T-cell (primary cell): ENCODE results near the gene TNS1. TPM values are rescaled to one million over a fixed set of nuclear protein-coding genes. Genes with fewer than 3 reads are reported as not detected.

ENCODE experiments used
- ATAC-seq, 4 experiments: fragments of 200-7000 bp in 3 of 4; fragments of 150-1000 bp in 1 of 4; cut with Tn5 transposase; replicated peaks in 1 of 4; 1 replicate in 3 of 4; 2 replicates in 1 of 4; pipeline ENCODE4 v1.10.0; 2021; ENCODE audit warnings: moderate library complexity in 3 of 4, mild to moderate bottlenecking in 2 of 4, moderate number of reproducible peaks in 1 of 4
- CTCF ChIA-PET, 2 donors: fragments of 300-600 bp; sonication (Branson Sonifier 250); formaldehyde crosslinking; loops; one replicate each; lab custom pipeline; 2022; ENCODE audit warnings: antibody characterized with exemption in 2 of 2; lab: Charles Lee
- POLR2A ChIA-PET, 2 donors: fragments of 300-600 bp; sonication (Branson Sonifier 250); formaldehyde crosslinking; loops; one replicate each; lab custom pipeline; 2022; ENCODE audit warnings: antibody characterized with exemption in 2 of 2; lab: Charles Lee
- DNase-seq, 35 experiments: peaks; one replicate each; pipeline versions ENCODE4 v3.0.0 to v3.0.0-alpha.2; 2013 to 2023
- H3K27ac ChIP-seq: one replicate; pipeline ENCODE4 v1.5.1; 2013; ENCODE audit warnings: low read length
- H3K27me3 ChIP-seq, 2 experiments: replicated peaks in 1 of 2; 1 replicate in 1 of 2; 2 replicates in 1 of 2; pipeline versions ENCODE4 v1.6.1 to v1.7.0; 2013; ENCODE audit warnings: low read length in 1 of 2, mixed read lengths in 1 of 2; ENCODE audit not compliant: control insufficient read depth in 2 of 2, insufficient read depth in 2 of 2; ENCODE audit errors: extremely low read depth in 1 of 2
- H3K36me3 ChIP-seq, 2 donors: 1 replicate in 1 of 2; 2 replicates in 1 of 2; pipeline versions ENCODE4 v1.6.1 to v1.7.0; 2013; ENCODE audit warnings: low read length in 1 of 2; ENCODE audit not compliant: control insufficient read depth in 2 of 2, insufficient read depth in 1 of 2; ENCODE audit errors: extremely low read depth in 1 of 2
- H3K4me1 ChIP-seq, 2 experiments: 1 replicate in 1 of 2; 2 replicates in 1 of 2; pipeline versions ENCODE4 v1.6.1 to v1.7.0; 2013; ENCODE audit warnings: low read length in 2 of 2, mixed read lengths in 1 of 2; ENCODE audit not compliant: insufficient read depth in 2 of 2, control insufficient read depth in 1 of 2; ENCODE audit errors: extremely low read depth in 1 of 2
- H3K4me3 ChIP-seq, 2 donors: 1 replicate in 1 of 2; 2 replicates in 1 of 2; pipeline versions ENCODE4 v1.5.1 to v1.7.0; 2013; ENCODE audit warnings: mild to moderate bottlenecking in 2 of 2, low read length in 1 of 2, moderate library complexity in 1 of 2; ENCODE audit not compliant: control insufficient read depth in 1 of 2; ENCODE audit errors: extremely low read depth in 1 of 2
- H3K9me3 ChIP-seq: 2 replicates; pipeline ENCODE4 v1.7.0; 2013
- H3K27ac Mint-ChIP-seq, 2 donors: one replicate each; pipeline ENCODE4 v1.8.0; 2020 to 2021; ENCODE audit warnings: mild to moderate bottlenecking in 2 of 2, mixed read lengths in 2 of 2
- H3K27me3 Mint-ChIP-seq, 2 donors: one replicate each; pipeline ENCODE4 v1.8.0; 2021 to 2022; ENCODE audit warnings: mixed read lengths in 2 of 2
- H3K36me3 Mint-ChIP-seq: one replicate; pipeline ENCODE4 v1.8.0; 2021; ENCODE audit warnings: mixed read lengths
- H3K4me1 Mint-ChIP-seq, 3 donors: one replicate each; pipeline ENCODE4 v1.8.0; 2020 to 2022; ENCODE audit warnings: mixed read lengths in 3 of 3, mild to moderate bottlenecking in 1 of 3
- H3K4me3 Mint-ChIP-seq, 3 donors: one replicate each; pipeline ENCODE4 v1.8.0; 2020 to 2022; ENCODE audit warnings: mild to moderate bottlenecking in 3 of 3, mixed read lengths in 3 of 3, moderate library complexity in 3 of 3
- H3K9me3 Mint-ChIP-seq, 3 donors: one replicate each; pipeline ENCODE4 v1.8.0; 2020 to 2022; ENCODE audit warnings: mixed read lengths in 3 of 3
- WGBS: methylation state at CpG from one replicate; pipeline ENCODE4 v1.1.5; 2013; ENCODE audit warnings: missing lambda C conversion rate; ENCODE audit not compliant: insufficient coverage; 5-methylcytosine and 5-hydroxymethylcytosine counted together
- total RNA-seq, 35 experiments: library from RNA in 6 of 35; stranded (reverse) in 6 of 35; fragments of 120-200 nt in 1 of 35; gene quantifications; one replicate each; pipeline versions ENCODE4 v1.2.1 to v1.2.4 and lab custom pipeline; 2013 to 2026

Gene TNS1
- total RNA-seq, 5 donors from 2014 or later (not counting 1 experiment from before 2014, with no cell fraction given): 0.28 to 2.1 (median 1.3) TPM

GRCh38 chr2:217931846-217932560 is 70.8 kb downstream of the TNS1 start:
- Mint-ChIP-seq H3K36me3 (no peaks in the 10 kb centered on the region), H3K4me1 (no peaks in the 10 kb centered on the region), H3K27ac (no peak overlapping the region), H3K27me3 (peaks cover 9 to 14% of the 10 kb centered on the region in 2 donors), H3K9me3 (no peaks in the 10 kb centered on the region), H3K4me3 (no peak overlapping the region)
- no peak for DNase-seq
- H3K36me3 ChIP-seq: no peaks in the 10 kb centered on the region
- H3K27ac ChIP-seq: no peak overlapping the region
- no peak for ATAC-seq
- H3K4me1 ChIP-seq: no peaks in the 10 kb centered on the region
- peaks cover 0 to 24% of the 10 kb centered on the region in 2 experiments for H3K27me3 ChIP-seq
- CTCF ChIA-PET: no interaction called here
- POLR2A ChIA-PET: no interaction called here
- no peaks in the 10 kb centered on the region for H3K9me3 ChIP-seq
- 66% methylated on average over 3 of the region's 6 CpGs for WGBS
- H3K4me3 ChIP-seq: no peak overlapping the region

- no peak overlapping the region for H3K27ac Mint-ChIP-seq
- 16% methylated on average over 4 of the region's 11 CpGs for WGBS
- no peak overlapping the region for H3K27ac ChIP-seq
- no peaks in the 10 kb centered on the region for H3K4me1 ChIP-seq
- no peaks in the 10 kb centered on the region for H3K9me3 Mint-ChIP-seq
- H3K4me3 Mint-ChIP-seq: no peak overlapping the region
- H3K36me3 Mint-ChIP-seq: no peaks in the 10 kb centered on the region
- H3K4me3 ChIP-seq: no peak overlapping the region
- ChIA-PET CTCF (no interaction called here), POLR2A (no interaction called here)
- H3K4me1 Mint-ChIP-seq: no peaks in the 10 kb centered on the region
- ATAC-seq (no peak), DNase-seq (no peak)
- no peaks in the 10 kb centered on the region for H3K9me3 ChIP-seq
- peaks cover 9 to 14% of the 10 kb centered on the region in 2 donors for H3K27me3 Mint-ChIP-seq
- H3K36me3 ChIP-seq: no peaks in the 10 kb centered on the region
- H3K27me3 ChIP-seq: peaks cover 0 to 24% of the 10 kb centered on the region in 2 experiments
Observed at GRCh38 chr2:217930761-217931563, 71.8 kb downstream of the TNS1 start.

GRCh38 chr2:217929757-217930707 is 72.8 kb downstream of the TNS1 start:
- Histone ChIP-seq H3K4me1 (no peaks in the 10 kb centered on the region), H3K27me3 (peaks cover 0 to 22% of the 10 kb centered on the region in 2 experiments), H3K9me3 (no peaks in the 10 kb centered on the region), H3K36me3 (no peaks in the 10 kb centered on the region), H3K27ac (no peak overlapping the region), H3K4me3 (no peak overlapping the region)
- ChIA-PET CTCF (no interaction called here), POLR2A (interaction anchor here in 1 of 2 donors (0.6 kb wide), 1 partner anchor 1403 kb away, joined by 3 read pairs; no protein-coding TSS in a partner anchor)
- peaks cover 9 to 14% of the 10 kb centered on the region in 2 donors for H3K27me3 Mint-ChIP-seq
- no peaks in the 10 kb centered on the region for H3K4me1 Mint-ChIP-seq
- ATAC-seq (no peak), DNase-seq (no peak)
- H3K27ac Mint-ChIP-seq: no peak overlapping the region
- no peaks in the 10 kb centered on the region for H3K36me3 Mint-ChIP-seq
- WGBS: 87% methylated on average over 8 of the region's 14 CpGs
- H3K9me3 Mint-ChIP-seq: no peaks in the 10 kb centered on the region
- no peak overlapping the region for H3K4me3 Mint-ChIP-seq

GRCh38 chr2:217929272-217929671 is 73.5 kb downstream of the TNS1 start:
- ChIA-PET POLR2A (no interaction called here), CTCF (no interaction called here)
- ATAC-seq (no peak), DNase-seq (no peak)
- Mint-ChIP-seq H3K4me1 (no peaks in the 10 kb centered on the region), H3K36me3 (no peaks in the 10 kb centered on the region), H3K27ac (no peak overlapping the region), H3K4me3 (no peak overlapping the region), H3K9me3 (no peaks in the 10 kb centered on the region), H3K27me3 (peaks cover 9 to 14% of the 10 kb centered on the region in 2 donors)
- Histone ChIP-seq H3K36me3 (no peaks in the 10 kb centered on the region), H3K4me3 (no peak overlapping the region), H3K4me1 (no peaks in the 10 kb centered on the region), H3K9me3 (no peaks in the 10 kb centered on the region), H3K27ac (no peak overlapping the region), H3K27me3 (peaks cover 0 to 17% of the 10 kb centered on the region in 2 experiments)
- 90% methylated on average over 4 of the region's 8 CpGs for WGBS

GRCh38 chr2:217928324-217929181 is 74.2 kb downstream of the TNS1 start:
- Mint-ChIP-seq H3K27ac (no peak overlapping the region), H3K4me1 (no peaks in the 10 kb centered on the region), H3K27me3 (peaks cover 9% of the 10 kb centered on the region in 2 donors), H3K36me3 (no peaks in the 10 kb centered on the region), H3K4me3 (no peak overlapping the region), H3K9me3 (no peaks in the 10 kb centered on the region)
- DNase-seq (no peak), ATAC-seq (no peak)
- ChIA-PET POLR2A (interaction anchor here in 1 of 2 donors (0.6 kb wide), 1 partner anchor 116 kb away, joined by 4 read pairs; no protein-coding TSS in a partner anchor), CTCF (no interaction called here)
- H3K4me3 ChIP-seq: no peak overlapping the region
- H3K9me3 ChIP-seq: no peaks in the 10 kb centered on the region
- no peaks in the 10 kb centered on the region for H3K36me3 ChIP-seq
- 68% methylated on average over 5 of the region's 7 CpGs for WGBS
- H3K27ac ChIP-seq: no peak overlapping the region
- no peaks in the 10 kb centered on the region for H3K4me1 ChIP-seq
- H3K27me3 ChIP-seq: peaks cover 0 to 16% of the 10 kb centered on the region in 2 experiments
